Measurements from ENCODE around the gene TLX1. TPM values are rescaled to one million over a fixed set of nuclear protein-coding genes. Genes with fewer than 3 reads are reported as not detected.

TLX1 gene
- total and polyA plus RNA-seq, 9 of the 15 experiments (the other 6 are each of a cell fraction or from before 2014, with no cell fraction given) = 0.03 to 3.3 (median 0.19) TPM; not detected in 1

- no peak for TF ChIP-seq NUFIP1 (IDR thresholded peaks at IDR 0.05; ENCODE audit: partially characterized antibody)
- no peak for TF ChIP-seq ZNF586 (CRISPR knock-in tag; conservative IDR thresholded peaks at IDR 0.05)
- TF ChIP-seq ZNF764 (CRISPR knock-in tag; IDR thresholded peaks at IDR 0.05; ENCODE audit: low read depth) = no peak
- no peak for TF ChIP-seq C11orf30 (IDR thresholded peaks at IDR 0.05; ENCODE audit: low read depth)
- TF ChIP-seq PREB (CRISPR knock-in tag; IDR thresholded peaks at IDR 0.05) = no peak
- TF ChIP-seq ELF2 (CRISPR knock-in tag; IDR thresholded peaks at IDR 0.05) = no peak
- TF ChIP-seq CBFA2T2 (conservative IDR thresholded peaks at IDR 0.05) = no peak
- TF ChIP-seq CCNT2 (IDR thresholded peaks at IDR 0.05; ENCODE audit: borderline replicate concordance, extremely low read depth, insufficient read length, low read depth, low read length) = no peak
- no peak for TF ChIP-seq TRIM25 (IDR thresholded peaks at IDR 0.05; ENCODE audit: borderline replicate concordance)
- no peak for TF ChIP-seq FUS (optimal IDR thresholded peaks at IDR 0.05; ENCODE audit: low read depth, low read length)
- no peak for TF ChIP-seq DEAF1 (CRISPR knock-in tag; IDR thresholded peaks at IDR 0.05)
- TF ChIP-seq ZBTB17 (CRISPR knock-in tag; IDR thresholded peaks at IDR 0.05) = no peak
- no peak for TF ChIP-seq ZNF174 (CRISPR knock-in tag; IDR thresholded peaks at IDR 0.05)
- TF ChIP-seq CXXC5 (CRISPR knock-in tag; IDR thresholded peaks at IDR 0.05) = no peak
- TF ChIP-seq ZNF280B (CRISPR knock-in tag; IDR thresholded peaks at IDR 0.05) = no peak
- H3K36me3 ChIP-seq (ENCODE audit: control insufficient read depth, insufficient read depth, low read length) = no peaks in the 10 kb centered on the region
- H3K4me1 ChIP-seq (replicated peaks in 1 of 2; ENCODE audit: control insufficient read depth in 2 of 2, insufficient read depth in 2 of 2, low read length in 2 of 2) = peaks cover 0 to 17% of the 10 kb centered on the region in 2 experiments; a peak in 3 of 5 replicates
- no peak for DNase-seq (ENCODE audit: extremely low read depth in 1 of 4, low spot score in 3 of 4)
- no peaks in the 10 kb centered on the region for H3K9me1 ChIP-seq (ENCODE audit: control insufficient read depth, insufficient read depth, low read length)
- in situ Hi-C loops (cut with MboI) = no loop called here
- ChIA-PET POLR2A (interaction anchor here (0.6 kb wide), 2 partner anchors 14 to 226 kb away, joined by 3 read pairs; no protein-coding TSS in a partner anchor), CTCF (ENCODE audit: low intra/inter-chr PET ratio) (interaction anchor here (1.2 kb wide), 1 partner anchor 127 kb away, joined by 3 read pairs; no protein-coding TSS in a partner anchor)
- H3K4me2 ChIP-seq (ENCODE audit: insufficient read depth, low read length) = no peak overlapping the region
- FAIRE-seq = no peak
- no peaks in the 10 kb centered on the region for H3K79me2 ChIP-seq (ENCODE audit: control insufficient read depth, insufficient read depth, low read length)
- H3K4me3 ChIP-seq = no peak overlapping the region
- no peak overlapping the region for H2AFZ ChIP-seq (ENCODE audit: low read depth, low read length)
- BruUV-seq (replicated peaks) = no TSS peak
- peaks cover 33 to 42% of the 10 kb centered on the region in 2 experiments; a peak in 4 of 5 replicates for H3K27me3 ChIP-seq (ENCODE audit: control insufficient read depth in 2 of 2, insufficient read depth in 2 of 2, low read length in 2 of 2)
- WGBS (ENCODE audit: insufficient coverage, low coverage, missing lambda C conversion rate) = 17% methylated on average over 33 of the region's 55 CpGs
- ATAC-seq = no peak
- H4K20me1 ChIP-seq (replicated peaks; ENCODE audit: control insufficient read depth, insufficient read depth, low read length) = no peaks in the 10 kb centered on the region
- H3K27ac ChIP-seq (ENCODE audit: extremely low read depth, low read depth, low read length) = no peak overlapping the region
- H3K9ac ChIP-seq (ENCODE audit: insufficient read depth in 1 of 2, low read depth in 2 of 2, low read length in 2 of 2) = no peak overlapping the region
- 0 out of 2 replicates have a peak, but pooled peaks cover 2% of the 10 kb centered on the region for H3K9me3 ChIP-seq (replicated peaks; ENCODE audit: control insufficient read depth, insufficient read depth, low read depth, low read length)
- intact Hi-C loops (cut with micrococcal nuclease) = no loop called here
Observed at GRCh38 chr10:101146392-101147251, 15.5 kb downstream of the TLX1 start.
